ENCODE results near the gene SORCS3.

The SORCS3 gene

DNA sequence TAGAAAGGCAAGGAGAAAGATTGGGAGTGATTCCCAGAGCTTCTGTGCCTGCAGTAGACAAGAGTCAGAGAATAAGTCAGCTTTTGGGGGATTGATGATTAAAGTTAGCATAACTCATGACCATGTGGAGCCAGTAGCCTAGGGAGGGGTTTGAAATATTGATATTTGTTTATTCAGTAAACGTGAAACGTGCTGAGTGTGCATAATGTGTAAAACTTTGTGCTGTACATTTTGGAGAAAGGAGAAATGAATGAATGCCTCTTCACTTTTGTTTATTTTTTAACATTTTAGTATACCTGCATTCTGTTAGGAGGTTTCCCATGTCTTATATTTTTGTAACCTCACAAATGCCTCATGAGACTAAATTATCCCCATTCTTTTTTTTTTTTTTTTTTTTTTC is 272.3 kb downstream of the SORCS3 start:
- no peak for DNase-seq
- Histone ChIP-seq H3K4me3 (ENCODE audit: low read depth, low read length) (no peak overlapping the region), H3K27me3 (ENCODE audit: insufficient read depth, low read depth, severe bottlenecking) (no peaks in the 10 kb centered on the region), H3K27ac (no peak overlapping the region), H3K9me3 (ENCODE audit: severe bottlenecking) (no peaks in the 10 kb centered on the region), H3K36me3 (no peaks in the 10 kb centered on the region)
- TF ChIP-seq, protein P1, sequence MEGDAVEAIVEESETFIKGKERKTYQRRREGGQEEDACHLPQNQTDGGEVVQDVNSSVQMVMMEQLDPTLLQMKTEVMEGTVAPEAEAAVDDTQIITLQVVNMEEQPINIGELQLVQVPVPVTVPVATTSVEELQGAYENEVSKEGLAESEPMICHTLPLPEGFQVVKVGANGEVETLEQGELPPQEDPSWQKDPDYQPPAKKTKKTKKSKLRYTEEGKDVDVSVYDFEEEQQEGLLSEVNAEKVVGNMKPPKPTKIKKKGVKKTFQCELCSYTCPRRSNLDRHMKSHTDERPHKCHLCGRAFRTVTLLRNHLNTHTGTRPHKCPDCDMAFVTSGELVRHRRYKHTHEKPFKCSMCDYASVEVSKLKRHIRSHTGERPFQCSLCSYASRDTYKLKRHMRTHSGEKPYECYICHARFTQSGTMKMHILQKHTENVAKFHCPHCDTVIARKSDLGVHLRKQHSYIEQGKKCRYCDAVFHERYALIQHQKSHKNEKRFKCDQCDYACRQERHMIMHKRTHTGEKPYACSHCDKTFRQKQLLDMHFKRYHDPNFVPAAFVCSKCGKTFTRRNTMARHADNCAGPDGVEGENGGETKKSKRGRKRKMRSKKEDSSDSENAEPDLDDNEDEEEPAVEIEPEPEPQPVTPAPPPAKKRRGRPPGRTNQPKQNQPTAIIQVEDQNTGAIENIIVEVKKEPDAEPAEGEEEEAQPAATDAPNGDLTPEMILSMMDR (IDR thresholded peaks at IDR 0.05; ENCODE audit: low read depth, low read length): no peak

DNA sequence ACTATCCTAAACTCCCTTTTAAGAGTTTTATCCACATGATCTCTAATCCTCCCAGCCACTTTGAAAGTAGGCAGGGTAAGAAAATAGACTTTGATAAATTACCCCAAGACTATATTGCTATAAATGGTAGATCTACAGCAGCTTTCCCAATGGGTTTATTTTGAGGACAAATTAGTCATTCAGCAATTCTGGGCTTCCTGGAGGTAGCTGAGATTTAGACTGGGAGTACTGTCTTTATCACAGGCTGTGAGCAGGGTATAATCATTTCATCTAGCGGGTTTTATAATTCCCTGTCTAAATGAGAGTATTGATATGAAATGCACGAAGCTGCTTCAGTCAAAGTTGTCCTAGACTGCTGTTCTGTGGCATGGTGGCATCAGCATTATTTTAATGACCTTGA is 279.4 kb downstream of the SORCS3 start:
- TF ChIP-seq, protein P1 (IDR thresholded peaks at IDR 0.05; ENCODE audit: low read depth, low read length): no peak
- H3K27ac ChIP-seq: no peak overlapping the region
- H3K4me3 ChIP-seq (ENCODE audit: low read depth, low read length): no peak overlapping the region
- no peaks in the 10 kb centered on the region for H3K27me3 ChIP-seq (ENCODE audit: insufficient read depth, low read depth, severe bottlenecking)
- DNase-seq: no peak
- H3K9me3 ChIP-seq (ENCODE audit: severe bottlenecking): no peaks in the 10 kb centered on the region
- H3K36me3 ChIP-seq: no peaks in the 10 kb centered on the region

DNA sequence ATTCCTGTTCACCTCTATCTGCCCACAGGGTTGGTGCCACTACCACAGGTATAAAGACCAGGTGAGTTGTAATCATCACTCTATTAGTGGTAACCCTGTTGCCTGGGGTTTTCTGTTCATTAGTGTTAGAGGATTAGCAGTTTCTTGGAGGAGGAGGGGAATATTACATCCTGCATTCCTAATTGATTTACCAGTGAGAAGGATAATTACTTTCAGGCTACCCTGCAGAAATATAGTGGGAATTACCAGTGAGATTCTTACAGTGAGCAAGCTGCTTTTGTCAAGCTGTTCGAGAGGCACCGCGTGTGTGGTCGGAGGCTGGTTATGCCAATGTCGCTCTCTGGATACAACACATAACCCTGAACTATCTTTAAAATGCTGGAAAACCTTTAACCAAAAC is 280.7 kb downstream of the SORCS3 start:
- no peaks in the 10 kb centered on the region for H3K9me3 ChIP-seq (ENCODE audit: severe bottlenecking)
- no peak for DNase-seq
- H3K4me3 ChIP-seq (ENCODE audit: low read depth, low read length): no peak overlapping the region
- H3K27me3 ChIP-seq (ENCODE audit: insufficient read depth, low read depth, severe bottlenecking): no peaks in the 10 kb centered on the region
- no peaks in the 10 kb centered on the region for H3K36me3 ChIP-seq
- TF ChIP-seq, protein P1 (IDR thresholded peaks at IDR 0.05; ENCODE audit: low read depth, low read length): no peak
- no peak overlapping the region for H3K27ac ChIP-seq

DNA sequence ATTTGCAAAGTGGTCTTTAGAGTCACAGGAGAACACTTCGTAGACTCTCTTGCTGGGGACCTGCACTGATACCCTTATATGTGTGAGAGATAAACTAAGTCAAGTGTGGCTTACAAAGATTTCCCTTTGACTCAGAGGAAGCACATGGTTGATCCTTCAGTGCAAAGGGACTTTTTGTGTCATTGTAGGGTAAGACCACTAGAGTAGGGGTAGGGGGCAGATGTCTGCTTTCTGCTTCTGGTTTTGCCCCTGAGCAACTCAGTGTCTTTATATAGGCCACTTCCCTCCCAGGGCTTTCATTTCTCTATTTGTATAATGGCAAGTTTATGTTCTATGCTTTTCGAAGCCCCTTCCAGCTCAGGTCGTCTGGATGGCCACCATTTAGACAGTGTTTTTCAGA is 281.7 kb downstream of the SORCS3 start:
- TF ChIP-seq, protein P1 (IDR thresholded peaks at IDR 0.05; ENCODE audit: low read depth, low read length): no peak
- Histone ChIP-seq H3K27me3 (ENCODE audit: insufficient read depth, low read depth, severe bottlenecking) (no peaks in the 10 kb centered on the region), H3K27ac (no peak overlapping the region), H3K4me3 (ENCODE audit: low read depth, low read length) (no peak overlapping the region), H3K9me3 (ENCODE audit: severe bottlenecking) (no peaks in the 10 kb centered on the region), H3K36me3 (no peaks in the 10 kb centered on the region)
- no peak for DNase-seq

DNA sequence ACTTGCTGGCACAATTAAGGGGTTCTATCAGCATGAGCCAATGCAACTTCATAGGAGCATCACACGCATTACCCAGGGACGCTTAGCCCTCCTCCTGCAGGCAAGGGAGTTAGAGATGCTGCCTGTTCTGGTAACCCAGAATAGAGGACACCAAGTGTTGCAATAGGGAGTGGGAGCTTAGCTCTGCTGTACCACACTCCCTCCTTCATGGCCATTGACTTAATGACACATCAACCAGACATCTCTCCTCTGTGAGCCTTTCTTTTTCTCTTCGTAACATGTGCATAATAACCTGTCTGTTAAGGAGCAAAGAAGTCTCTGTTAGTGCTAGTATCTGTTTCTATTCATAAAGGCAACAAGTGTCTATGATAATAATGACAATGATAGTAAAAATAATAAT is 282.4 kb downstream of the SORCS3 start:
- H3K4me3 ChIP-seq (ENCODE audit: low read depth, low read length): no peak overlapping the region
- no peaks in the 10 kb centered on the region for H3K27me3 ChIP-seq (ENCODE audit: insufficient read depth, low read depth, severe bottlenecking)
- no peak overlapping the region for H3K27ac ChIP-seq
- no peaks in the 10 kb centered on the region for H3K9me3 ChIP-seq (ENCODE audit: severe bottlenecking)
- no peaks in the 10 kb centered on the region for H3K36me3 ChIP-seq
- no peak for DNase-seq
- TF ChIP-seq, protein P1 (IDR thresholded peaks at IDR 0.05; ENCODE audit: low read depth, low read length): no peak

DNA sequence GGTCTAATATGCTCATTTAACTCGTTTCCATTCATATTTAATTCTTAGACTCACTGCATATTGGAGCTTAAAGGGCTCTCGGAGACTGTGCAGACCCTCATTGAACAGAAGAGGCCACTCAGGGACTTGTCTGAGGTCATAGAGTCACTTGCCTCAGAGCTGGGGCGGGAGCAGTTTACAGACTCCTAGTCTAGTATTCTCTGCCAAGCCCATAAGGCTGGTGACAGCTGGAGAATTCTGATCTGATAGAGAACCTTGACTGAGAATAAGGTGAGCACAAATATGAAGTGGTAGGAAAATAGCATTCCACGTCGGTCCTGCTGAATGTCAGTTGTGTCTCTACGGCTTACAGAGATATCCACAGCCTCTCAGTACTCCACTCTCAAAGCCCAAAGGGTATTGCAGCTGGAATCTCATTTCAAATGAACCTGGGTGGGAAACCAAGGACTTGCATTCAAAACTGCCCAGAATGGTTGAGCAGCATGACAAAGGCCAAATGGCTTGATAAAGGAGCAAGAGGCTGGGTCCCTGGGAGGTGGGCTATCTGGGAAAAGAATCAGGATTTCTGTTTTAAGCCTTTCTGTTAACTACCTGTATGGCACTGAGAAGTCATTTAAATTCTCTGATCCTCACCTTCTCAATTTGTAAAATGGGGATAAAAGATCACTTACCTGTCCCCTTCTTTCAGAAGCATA is 283.2 kb downstream of the SORCS3 start:
- H3K27ac ChIP-seq: no peak overlapping the region
- H3K4me3 ChIP-seq (ENCODE audit: low read depth, low read length): no peak overlapping the region
- no peaks in the 10 kb centered on the region for H3K27me3 ChIP-seq (ENCODE audit: insufficient read depth, low read depth, severe bottlenecking)
- no peak for DNase-seq
- H3K36me3 ChIP-seq: no peaks in the 10 kb centered on the region
- no peaks in the 10 kb centered on the region for H3K9me3 ChIP-seq (ENCODE audit: severe bottlenecking)
- TF ChIP-seq, protein P1 (IDR thresholded peaks at IDR 0.05; ENCODE audit: low read depth, low read length): no peak

Data from WERI-Rb-1 (cell line).